ENCODE results near the gene TTC22.

The TTC22 gene

DNA sequence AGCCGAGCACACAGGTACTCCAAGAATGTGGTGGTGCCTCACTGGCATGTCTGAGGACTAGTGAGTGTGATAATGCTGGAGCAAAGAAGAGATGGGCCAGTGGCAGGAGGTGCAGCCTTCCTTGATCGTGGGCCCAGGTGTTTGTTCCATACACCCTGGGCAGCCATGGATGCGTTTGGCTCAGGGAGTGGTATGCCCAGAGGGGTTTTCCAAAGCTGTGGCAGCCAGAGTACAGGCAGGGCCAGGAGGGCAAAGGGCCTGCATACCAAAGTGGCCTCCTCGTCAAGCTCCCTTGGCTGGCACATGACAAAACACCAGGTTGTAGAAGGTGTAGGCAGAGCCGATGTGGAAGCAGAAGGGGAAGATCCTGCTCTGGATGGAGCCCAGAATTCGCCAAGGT, 55.8 kb downstream of the TTC22 start:
- no peak for DNase-seq

GRCh38 chr1:54744696-54745095, 56.4 kb downstream of the TTC22 start:
- DNase-seq, result no peak

- no peak for DNase-seq
Measured at GRCh38 chr1:54743416-54744226, 57.5 kb downstream of the TTC22 start.

DNA sequence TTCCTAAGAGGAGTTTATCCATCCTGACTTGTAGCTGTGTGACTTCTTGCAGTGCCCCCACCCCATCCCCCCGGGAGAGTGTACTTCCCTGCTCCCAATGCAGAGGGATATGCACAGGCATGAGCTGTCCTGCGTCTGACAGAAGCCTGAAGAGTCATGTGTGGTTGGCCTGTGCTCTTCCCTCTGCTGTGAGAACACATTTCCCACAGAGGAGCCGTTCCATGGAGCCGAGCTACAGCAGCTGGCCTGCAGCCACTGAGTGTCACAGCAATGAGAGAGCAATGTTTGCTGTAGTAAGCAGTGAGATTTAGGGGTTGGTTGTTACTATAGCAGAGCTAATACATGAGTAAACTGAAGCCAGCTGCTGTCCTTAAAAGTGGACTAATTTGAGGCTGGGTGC, 58.8 kb downstream of the TTC22 start:
- no peak for DNase-seq

GRCh38 chr1:54741531-54741930, 59.6 kb downstream of the TTC22 start:
- no peak for DNase-seq

- no peak for DNase-seq
Measured at GRCh38 chr1:54738244-54738643, 62.9 kb downstream of the TTC22 start.

GRCh38 chr1:54736685-54737084, 64.4 kb downstream of the TTC22 start:
- DNase-seq, result no peak
